Karpas-422 (cell line): Measurements from ENCODE around the gene INPP5D. TPM values are rescaled to one million over a fixed set of nuclear protein-coding genes. Genes with fewer than 3 reads are reported as not detected.
"Not testable (repeated sequence)": the region's sequence is repeated elsewhere in the genome, so short reads cannot be mapped to it uniquely, and the experiment has no call there.

Experiments used
- DNase-seq: peaks from one replicate; pipeline ENCODE4 v3.0.0-alpha.2; 2015
- H2AFZ ChIP-seq: fragments of 200-600 bp; sonication (generic); 2 replicates; pipeline ENCODE4 v1.6.1; 2014; ENCODE audit warnings: antibody characterized with exemption, low read length, mixed read lengths
- H3K27ac ChIP-seq: fragments of 200-600 bp; sonication (generic); 2 replicates; pipeline ENCODE4 v1.5.1; 2014; ENCODE audit warnings: mild to moderate bottlenecking, low read length, moderate library complexity
- H3K27me3 ChIP-seq: fragments of 200-600 bp; sonication (generic); 2 replicates; pipeline ENCODE4 v1.6.1; 2014; ENCODE audit warnings: low read length, mixed read lengths
- H3K36me3 ChIP-seq: fragments of 200-600 bp; sonication (generic); 2 replicates; pipeline ENCODE4 v1.6.1; 2014; ENCODE audit warnings: low read length, mixed read lengths; ENCODE audit not compliant: insufficient read depth
- H3K4me1 ChIP-seq: fragments of 200-600 bp; sonication (generic); 2 replicates; pipeline ENCODE4 v1.6.1; 2014; ENCODE audit warnings: mild to moderate bottlenecking, low read length, mixed read lengths
- H3K4me2 ChIP-seq: fragments of 200-600 bp; sonication (generic); 2 replicates; pipeline ENCODE4 v1.6.1; 2014; ENCODE audit warnings: low read length, low read depth, mild to moderate bottlenecking; ENCODE audit not compliant: poor library complexity, severe bottlenecking
- H3K4me3 ChIP-seq: fragments of 200-600 bp; sonication (generic); 2 replicates; pipeline ENCODE4 v1.5.1; 2014; ENCODE audit warnings: mild to moderate bottlenecking, antibody characterized with exemption, low read length, mixed read lengths
- H3K79me2 ChIP-seq: fragments of 200-600 bp; sonication (generic); 2 replicates; pipeline ENCODE4 v1.6.1; 2014; ENCODE audit warnings: mild to moderate bottlenecking, low read length, mixed read lengths
- H3K9ac ChIP-seq: fragments of 200-600 bp; sonication (generic); 2 replicates; pipeline ENCODE4 v1.6.0; 2014; ENCODE audit warnings: low read length
- H3K9me2 ChIP-seq: fragments of 200-600 bp; sonication (generic), shearing (Covaris generic); replicated peaks from 2 replicates; pipeline ENCODE4 v1.6.0; 2014; ENCODE audit warnings: mild to moderate bottlenecking, low read length, moderate library complexity; ENCODE audit not compliant: insufficient read depth
- H3K9me3 ChIP-seq: fragments of 300-700, 200-600 bp; sonication (generic); 2 replicates; pipeline ENCODE4 v1.6.1; 2014; ENCODE audit warnings: low read length, mixed read lengths
- H4K20me1 ChIP-seq: fragments of 200-600 bp; sonication (generic); 2 replicates; pipeline ENCODE4 v1.6.1; 2014; ENCODE audit warnings: mild to moderate bottlenecking, antibody characterized with exemption, low read length, low read depth; ENCODE audit not compliant: insufficient read depth
- total RNA-seq: library from RNA; depleted of rRNA; stranded (reverse); fragments of >200 nt; shearing (Covaris generic); gene quantifications from 2 replicates; pipeline ENCODE4 v1.2.3, GENCODE V29; 2014; ENCODE audit warnings: low replicate concordance

The INPP5D gene
- total RNA-seq, 1 experiment from 2014 or later: 145 TPM

GRCh38 chr2:233015019-233015645, 45.0 kb upstream of the INPP5D start:
- Histone ChIP-seq H3K4me1 (no peaks in the 10 kb centered on the region), H3K9ac (no peak overlapping the region), H3K9me3 (no peaks in the 10 kb centered on the region), H3K27ac (no peak overlapping the region), H3K79me2 (no peaks in the 10 kb centered on the region), H3K36me3 (no peaks in the 10 kb centered on the region), H3K4me2 (no peak overlapping the region), H3K27me3 (no peaks in the 10 kb centered on the region), H4K20me1 (no peaks in the 10 kb centered on the region), H3K4me3 (no peak overlapping the region), H2AFZ (no peak overlapping the region), H3K9me2 (no peaks in the 10 kb centered on the region)
- no peak for DNase-seq

GRCh38 chr2:233017947-233018346, 42.2 kb upstream of the INPP5D start:
- no peak overlapping the region for H3K27ac ChIP-seq
- H3K27me3 ChIP-seq: no peaks in the 10 kb centered on the region
- no peak overlapping the region for H2AFZ ChIP-seq
- H3K9me2 ChIP-seq: no peaks in the 10 kb centered on the region
- no peak overlapping the region for H3K9ac ChIP-seq
- no peaks in the 10 kb centered on the region for H3K4me1 ChIP-seq
- H4K20me1 ChIP-seq: no peaks in the 10 kb centered on the region
- no peak for DNase-seq
- H3K9me3 ChIP-seq: no peaks in the 10 kb centered on the region
- H3K36me3 ChIP-seq: no peaks in the 10 kb centered on the region
- H3K4me2 ChIP-seq: no peak overlapping the region
- H3K79me2 ChIP-seq: no peaks in the 10 kb centered on the region
- H3K4me3 ChIP-seq: no peak overlapping the region

- H3K27me3 ChIP-seq, H4K20me1 ChIP-seq, H3K4me1 ChIP-seq, DNase-seq, H3K9me3 ChIP-seq, H3K9me2 ChIP-seq, H3K9ac ChIP-seq, H3K36me3 ChIP-seq, H3K79me2 ChIP-seq, H3K27ac ChIP-seq, H3K4me2 ChIP-seq, H2AFZ ChIP-seq, H3K4me3 ChIP-seq: not testable (repeated sequence)
Measured at GRCh38 chr2:233019610-233020009, 40.5 kb upstream of the INPP5D start.

GRCh38 chr2:233020454-233020853, 39.7 kb upstream of the INPP5D start:
- Histone ChIP-seq H3K79me2 (no peaks in the 10 kb centered on the region), H3K4me2 (no peak overlapping the region), H3K9ac (no peak overlapping the region), H3K4me1 (no peaks in the 10 kb centered on the region), H4K20me1 (no peaks in the 10 kb centered on the region), H3K9me3 (no peaks in the 10 kb centered on the region), H3K27ac (no peak overlapping the region), H3K9me2 (no peaks in the 10 kb centered on the region), H3K27me3 (no peaks in the 10 kb centered on the region), H3K36me3 (no peaks in the 10 kb centered on the region), H3K4me3 (no peak overlapping the region), H2AFZ (no peak overlapping the region)
- no peak for DNase-seq

GRCh38 chr2:233021771-233022170, 38.4 kb upstream of the INPP5D start:
- Histone ChIP-seq H3K36me3 (no peaks in the 10 kb centered on the region), H4K20me1 (no peaks in the 10 kb centered on the region), H3K79me2 (no peaks in the 10 kb centered on the region), H3K4me2 (no peak overlapping the region), H3K9me2 (no peaks in the 10 kb centered on the region), H2AFZ (no peak overlapping the region), H3K9ac (no peak overlapping the region), H3K27me3 (no peaks in the 10 kb centered on the region), H3K27ac (no peak overlapping the region), H3K4me1 (no peaks in the 10 kb centered on the region), H3K9me3 (no peaks in the 10 kb centered on the region), H3K4me3 (no peak overlapping the region)
- no peak for DNase-seq

GRCh38 chr2:233022561-233022960, 37.6 kb upstream of the INPP5D start:
- Histone ChIP-seq H3K9me2 (no peaks in the 10 kb centered on the region), H3K27ac (no peak overlapping the region), H3K9me3 (no peaks in the 10 kb centered on the region), H2AFZ (no peak overlapping the region), H3K36me3 (no peaks in the 10 kb centered on the region), H3K27me3 (no peaks in the 10 kb centered on the region), H3K4me1 (no peaks in the 10 kb centered on the region), H3K4me2 (no peak overlapping the region), H3K79me2 (no peaks in the 10 kb centered on the region), H3K9ac (no peak overlapping the region), H4K20me1 (no peaks in the 10 kb centered on the region), H3K4me3 (no peak overlapping the region)
- DNase-seq: no peak

GRCh38 chr2:233023007-233023760, 37.0 kb upstream of the INPP5D start:
- no peak for DNase-seq
- no peaks in the 10 kb centered on the region for H3K27me3 ChIP-seq
- no peaks in the 10 kb centered on the region for H3K9me2 ChIP-seq
- H3K4me2 ChIP-seq: no peak overlapping the region
- no peak overlapping the region for H3K4me3 ChIP-seq
- H3K9me3 ChIP-seq: no peaks in the 10 kb centered on the region
- H4K20me1 ChIP-seq: no peaks in the 10 kb centered on the region
- no peaks in the 10 kb centered on the region for H3K79me2 ChIP-seq
- H3K4me1 ChIP-seq: no peaks in the 10 kb centered on the region
- no peak overlapping the region for H3K9ac ChIP-seq
- no peak overlapping the region for H3K27ac ChIP-seq
- no peak overlapping the region for H2AFZ ChIP-seq
- no peaks in the 10 kb centered on the region for H3K36me3 ChIP-seq

- no peak overlapping the region for H2AFZ ChIP-seq
- no peaks in the 10 kb centered on the region for H3K36me3 ChIP-seq
- H3K27me3 ChIP-seq: no peaks in the 10 kb centered on the region
- H3K9me3 ChIP-seq: no peaks in the 10 kb centered on the region
- H3K4me1 ChIP-seq: no peaks in the 10 kb centered on the region
- H4K20me1 ChIP-seq: no peaks in the 10 kb centered on the region
- DNase-seq: no peak
- no peaks in the 10 kb centered on the region for H3K9me2 ChIP-seq
- H3K9ac ChIP-seq: no peak overlapping the region
- H3K79me2 ChIP-seq: no peaks in the 10 kb centered on the region
- no peak overlapping the region for H3K27ac ChIP-seq
- no peak overlapping the region for H3K4me3 ChIP-seq
- no peak overlapping the region for H3K4me2 ChIP-seq
Measured at GRCh38 chr2:233023761-233024410, 36.3 kb upstream of the INPP5D start.
